Suprapubic skin (tissue), 3 donors: Measurements from ENCODE around the gene TNIP3.

Source experiments
- EP300 ChIP-seq: sonication (generic); formaldehyde crosslinking; IDR thresholded peaks from one replicate; pipeline ENCODE4 v1.6.1; 2017; ENCODE audit warnings: antibody characterized with exemption
- TF ChIP-seq, protein P1 (sequence below), 2 donors: fragments of 200-600 bp in 1 of 2; fragments of 450-650 bp in 1 of 2; sonication (generic) in 1 of 2; IDR thresholded peaks; one replicate each; pipeline ENCODE4 v1.5.1; 2016 to 2019; ENCODE audit warnings: antibody characterized with exemption in 2 of 2, mild to moderate bottlenecking in 1 of 2, moderate library complexity in 1 of 2

GRCh38 chr4:121118344-121118743 lies 45.8 kb downstream of the TNIP3 start:
- TF ChIP-seq, protein P1, sequence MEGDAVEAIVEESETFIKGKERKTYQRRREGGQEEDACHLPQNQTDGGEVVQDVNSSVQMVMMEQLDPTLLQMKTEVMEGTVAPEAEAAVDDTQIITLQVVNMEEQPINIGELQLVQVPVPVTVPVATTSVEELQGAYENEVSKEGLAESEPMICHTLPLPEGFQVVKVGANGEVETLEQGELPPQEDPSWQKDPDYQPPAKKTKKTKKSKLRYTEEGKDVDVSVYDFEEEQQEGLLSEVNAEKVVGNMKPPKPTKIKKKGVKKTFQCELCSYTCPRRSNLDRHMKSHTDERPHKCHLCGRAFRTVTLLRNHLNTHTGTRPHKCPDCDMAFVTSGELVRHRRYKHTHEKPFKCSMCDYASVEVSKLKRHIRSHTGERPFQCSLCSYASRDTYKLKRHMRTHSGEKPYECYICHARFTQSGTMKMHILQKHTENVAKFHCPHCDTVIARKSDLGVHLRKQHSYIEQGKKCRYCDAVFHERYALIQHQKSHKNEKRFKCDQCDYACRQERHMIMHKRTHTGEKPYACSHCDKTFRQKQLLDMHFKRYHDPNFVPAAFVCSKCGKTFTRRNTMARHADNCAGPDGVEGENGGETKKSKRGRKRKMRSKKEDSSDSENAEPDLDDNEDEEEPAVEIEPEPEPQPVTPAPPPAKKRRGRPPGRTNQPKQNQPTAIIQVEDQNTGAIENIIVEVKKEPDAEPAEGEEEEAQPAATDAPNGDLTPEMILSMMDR (IDR thresholded peaks at IDR 0.05) = no peak
- no peak for TF ChIP-seq EP300
